Measurements from ENCODE around the gene RPRD2. TPM values are rescaled to one million over a fixed set of nuclear protein-coding genes. Genes with fewer than 3 reads are reported as not detected.
"Not testable (repeated sequence)": the region's sequence is repeated elsewhere in the genome, so short reads cannot be mapped to it uniquely, and the experiment has no call there.

The RPRD2 gene
- total RNA-seq (2014; rRNA removed; shearing (Covaris generic)) = 6.7 and 8.0 TPM in 2 replicates

DNA sequence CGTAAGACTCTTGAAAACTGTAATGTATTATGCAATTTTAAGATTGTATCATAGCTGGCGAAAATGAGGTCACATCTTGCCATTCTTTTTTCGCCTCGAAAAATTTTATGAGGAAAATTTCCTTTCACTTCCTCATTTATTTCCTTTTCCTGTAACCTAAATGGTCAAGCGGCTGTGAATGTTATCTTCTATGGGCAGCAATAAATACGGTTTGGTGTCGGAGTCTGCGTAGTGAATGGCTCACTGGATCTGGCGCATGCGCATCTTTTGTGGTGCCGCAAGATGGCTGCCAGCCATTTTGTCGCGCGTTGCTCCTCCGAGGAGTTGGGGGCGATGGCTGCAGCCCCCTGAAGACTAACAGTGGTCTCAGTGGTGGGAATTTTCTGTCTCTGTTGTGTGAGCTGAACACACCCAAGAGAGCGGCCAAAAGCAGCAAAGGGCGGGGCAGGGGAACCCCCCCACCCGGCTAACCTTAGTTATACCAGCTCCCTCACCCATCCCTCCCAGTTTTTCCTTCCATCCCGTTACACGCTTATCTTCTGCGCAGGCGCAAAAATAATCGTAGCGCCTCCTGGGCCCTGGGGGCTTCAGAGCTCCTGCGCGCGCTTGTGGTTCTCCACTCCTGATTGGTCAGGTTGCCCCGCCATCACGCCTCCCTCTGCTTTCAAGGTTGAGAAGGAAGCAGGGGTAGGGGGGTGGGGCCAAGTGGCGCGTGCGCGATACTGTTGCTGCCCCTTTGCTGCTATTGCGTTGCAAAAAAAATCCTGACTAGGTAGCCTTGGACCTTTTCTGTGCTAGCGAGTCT is at the start of gene RPRD2:
Gene RPRD2, plus strand, starts transcription at position 722 of the 805 bp plus-strand sequence. CDS start 568 bp downstream, outside the sequence.
- DNase-seq (ENCODE audit: low spot score) = peak; percentile 99

DNA sequence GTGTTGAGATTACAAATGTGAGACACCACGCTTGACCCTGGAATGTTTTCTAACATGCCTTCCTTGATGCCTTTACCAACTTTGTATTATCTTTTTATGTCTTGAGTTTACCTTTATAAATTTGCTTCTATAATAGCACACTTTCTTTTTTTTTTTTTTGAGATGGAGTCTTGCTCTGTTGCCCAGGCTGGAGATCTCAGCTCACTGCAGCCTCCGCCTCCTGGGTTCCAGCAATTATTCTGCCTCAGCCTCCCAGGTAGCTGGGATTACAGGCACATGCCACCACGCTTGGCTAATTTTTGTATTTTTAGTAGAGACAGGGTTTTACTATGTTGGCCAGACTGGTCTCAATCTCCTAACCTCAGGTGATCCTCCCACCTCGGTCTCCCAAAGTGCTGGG is 49.3 kb upstream of the RPRD2 start:
- DNase-seq (ENCODE audit: low spot score) = not testable (repeated sequence)

DNA sequence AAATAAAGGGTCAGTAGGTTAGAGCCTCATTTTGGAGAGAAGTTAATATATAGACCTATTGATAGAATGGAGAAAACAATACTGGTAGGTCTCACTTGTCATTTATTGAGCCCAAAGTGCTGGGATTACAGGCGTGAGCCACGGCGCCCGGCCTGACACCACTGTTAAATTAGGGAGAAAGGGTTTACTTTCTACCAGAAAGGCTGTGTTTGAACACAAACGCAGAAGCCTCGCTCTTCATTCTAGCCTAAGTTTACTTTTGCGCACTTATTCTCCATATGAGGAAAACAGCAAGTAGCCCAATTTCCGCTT is 43.3 kb upstream of the RPRD2 start:
- peak; percentile 21 for DNase-seq (ENCODE audit: low spot score)

DNA sequence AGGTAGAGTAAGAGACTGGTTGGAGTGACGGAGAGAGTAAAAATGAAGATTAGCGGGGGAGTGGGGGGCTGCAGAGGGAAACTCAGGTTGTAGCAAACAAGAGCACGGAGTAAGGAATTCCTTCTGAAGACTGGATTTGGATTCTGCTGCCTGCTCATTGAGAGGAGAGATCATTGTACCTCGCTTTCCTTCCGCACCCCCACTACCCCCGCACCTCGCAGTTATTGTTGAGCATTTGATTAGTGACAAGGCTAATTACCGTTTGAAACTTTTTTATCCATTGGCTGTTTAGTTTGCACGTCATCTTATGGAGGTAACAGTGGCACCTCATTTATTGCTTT is 42.2 kb upstream of the RPRD2 start:
- DNase-seq (ENCODE audit: low spot score) = no peak

DNA sequence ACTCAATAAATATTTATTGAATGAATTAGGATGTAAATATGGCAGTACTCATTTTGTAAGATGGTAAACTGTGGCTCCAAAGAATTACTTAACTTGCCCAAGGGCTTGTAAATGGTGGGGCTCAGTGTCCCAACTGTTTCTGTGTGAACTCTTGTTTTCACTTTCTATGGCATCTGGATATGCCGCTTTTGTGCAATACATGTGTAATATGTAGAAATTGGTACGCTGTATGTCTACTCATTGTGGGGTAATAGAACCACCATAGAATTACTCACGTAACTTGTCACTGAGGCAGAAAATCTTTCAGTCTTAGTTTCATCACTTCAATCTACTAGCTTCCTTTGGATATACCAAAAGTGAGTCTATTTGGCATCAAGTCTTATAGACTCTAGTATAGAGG is 41.6 kb upstream of the RPRD2 start:
- no peak for DNase-seq (ENCODE audit: low spot score)

DNA sequence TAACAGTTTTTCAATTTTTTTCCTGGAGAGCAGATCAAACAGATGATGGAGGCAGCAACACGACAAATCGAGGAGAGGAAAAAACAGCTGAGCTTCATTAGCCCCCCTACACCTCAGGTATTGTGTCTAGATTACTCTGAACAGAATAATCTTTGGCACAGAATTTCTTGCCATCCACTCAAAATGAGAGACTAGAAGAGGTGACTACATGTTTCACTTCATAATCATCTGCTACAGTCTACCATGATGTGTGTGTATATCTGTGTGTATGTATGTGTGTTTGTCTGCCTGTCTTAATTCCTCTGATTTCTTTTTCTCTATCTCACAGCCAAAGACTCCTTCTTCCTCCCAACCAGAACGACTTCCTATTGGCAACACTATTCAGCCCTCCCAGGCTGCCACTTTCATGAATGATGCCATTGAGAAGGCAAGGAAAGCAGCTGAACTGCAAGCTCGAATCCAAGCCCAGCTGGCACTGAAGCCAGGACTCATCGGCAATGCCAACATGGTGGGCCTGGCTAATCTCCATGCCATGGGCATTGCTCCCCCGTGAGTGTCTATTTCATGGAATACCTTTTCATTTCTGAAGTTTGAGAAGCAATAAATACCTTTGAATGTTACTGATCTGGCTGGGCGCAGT is 31.2 kb upstream of the RPRD2 start:
- DNase-seq (ENCODE audit: low spot score) = no peak

DNA sequence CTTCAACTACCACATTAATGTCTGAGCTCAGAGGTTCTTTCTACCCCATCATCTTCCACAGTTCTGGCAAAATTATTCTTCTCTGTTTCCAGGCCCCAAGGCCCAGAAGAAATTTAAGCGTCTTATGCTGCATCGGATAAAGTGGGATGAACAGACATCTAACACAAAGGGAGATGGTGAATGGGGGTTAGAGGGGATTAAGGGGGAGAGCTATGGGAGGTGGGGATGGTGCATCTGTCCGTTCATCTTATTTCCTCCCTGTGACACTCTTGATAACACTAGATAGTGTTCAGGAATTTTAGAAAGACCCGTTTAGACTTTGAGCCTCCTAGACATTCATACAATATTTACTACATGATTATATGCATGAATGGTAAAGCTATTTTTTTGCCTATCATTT is 17.6 kb upstream of the RPRD2 start:
- no peak for DNase-seq (ENCODE audit: low spot score)

DNA sequence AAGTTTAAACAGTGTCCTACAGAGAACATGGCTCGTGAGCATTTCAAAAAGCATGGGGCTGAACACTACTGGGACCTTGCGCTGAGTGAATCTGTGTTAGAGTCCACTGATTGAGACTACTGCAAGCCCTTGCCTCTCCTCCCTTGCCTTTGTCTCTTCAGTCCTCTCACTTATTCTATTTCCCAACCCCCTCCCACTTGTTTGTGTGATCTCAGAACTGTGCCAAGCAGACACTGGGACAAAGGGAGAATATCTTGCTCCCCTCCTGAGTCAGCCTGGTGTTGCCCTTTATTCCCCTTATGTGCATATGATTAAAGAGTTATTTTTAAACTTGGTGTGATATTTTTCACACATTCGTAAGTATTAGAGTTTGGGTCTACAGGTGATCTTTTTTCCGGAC is 11.1 kb upstream of the RPRD2 start:
- no peak for DNase-seq (ENCODE audit: low spot score)

DNA sequence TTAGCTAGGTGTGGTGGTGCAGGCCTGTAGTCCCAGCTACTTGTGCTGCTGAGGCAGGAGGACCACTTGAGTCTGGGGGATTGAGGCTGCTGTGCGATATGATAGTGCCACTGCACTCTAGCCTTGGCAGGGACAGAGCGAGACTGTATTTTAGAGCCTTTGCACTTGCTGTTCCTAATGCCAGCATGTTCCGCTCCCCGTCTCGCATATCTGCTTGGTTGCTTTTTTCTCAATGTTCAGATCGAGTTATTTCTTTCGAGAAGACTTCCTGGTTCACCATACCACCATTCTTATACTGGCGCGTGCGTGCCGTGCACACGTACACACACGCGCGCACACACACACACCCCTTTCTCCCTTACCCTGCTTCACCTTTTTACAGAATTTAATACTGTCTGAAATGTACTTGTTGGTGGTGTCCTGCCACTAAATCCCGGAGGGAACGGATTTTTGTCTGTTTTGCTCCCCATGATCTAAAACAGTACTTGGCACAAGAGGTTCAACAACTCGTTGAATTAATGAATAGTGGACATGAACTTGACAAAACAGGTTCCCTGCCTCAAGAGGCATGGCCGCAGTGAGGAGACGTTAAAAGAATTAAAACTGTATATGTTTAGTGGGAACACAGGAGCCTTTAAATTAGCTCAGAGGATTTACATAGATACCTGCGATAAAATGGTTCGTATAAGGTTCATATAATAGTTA is 1.1 kb upstream of the RPRD2 start:
- DNase-seq (ENCODE audit: low spot score) = no peak

DNA sequence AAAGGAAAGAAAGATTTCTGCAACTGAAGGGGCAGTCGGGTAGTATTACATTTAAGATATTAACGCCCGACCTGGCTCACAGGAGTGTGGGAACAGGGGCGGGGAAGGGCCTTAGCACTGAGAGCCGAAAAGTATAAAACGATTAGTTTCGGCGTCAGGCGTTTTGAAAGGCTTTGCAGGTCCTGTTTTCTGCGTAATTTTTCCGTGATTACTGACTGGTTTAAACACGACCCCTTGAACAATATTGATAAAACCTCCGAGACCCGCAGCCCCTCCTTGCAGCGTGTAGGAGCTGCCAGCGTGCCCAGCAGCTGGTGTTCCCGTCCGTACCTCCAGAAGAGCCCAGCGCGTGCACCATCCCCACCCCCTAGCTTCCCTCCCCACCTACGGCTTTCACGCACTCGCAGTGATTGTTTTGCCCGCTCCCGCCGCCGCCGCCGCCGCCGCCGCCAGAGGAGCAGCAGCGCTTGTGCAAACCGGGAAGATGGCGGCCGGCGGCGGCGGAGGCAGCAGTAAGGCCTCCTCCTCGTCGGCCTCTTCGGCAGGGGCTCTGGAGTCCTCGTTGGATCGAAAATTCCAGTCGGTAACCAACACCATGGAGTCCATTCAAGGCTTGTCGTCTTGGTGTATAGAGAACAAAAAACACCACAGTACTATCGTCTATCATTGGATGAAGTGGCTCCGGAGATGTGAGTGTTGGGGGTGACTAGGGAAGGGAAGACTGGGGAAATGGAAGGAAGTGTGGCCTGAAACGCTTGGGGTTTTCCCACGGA is 470 bp downstream of the RPRD2 start:
- peak; percentile 82 for DNase-seq (ENCODE audit: low spot score)

DNA sequence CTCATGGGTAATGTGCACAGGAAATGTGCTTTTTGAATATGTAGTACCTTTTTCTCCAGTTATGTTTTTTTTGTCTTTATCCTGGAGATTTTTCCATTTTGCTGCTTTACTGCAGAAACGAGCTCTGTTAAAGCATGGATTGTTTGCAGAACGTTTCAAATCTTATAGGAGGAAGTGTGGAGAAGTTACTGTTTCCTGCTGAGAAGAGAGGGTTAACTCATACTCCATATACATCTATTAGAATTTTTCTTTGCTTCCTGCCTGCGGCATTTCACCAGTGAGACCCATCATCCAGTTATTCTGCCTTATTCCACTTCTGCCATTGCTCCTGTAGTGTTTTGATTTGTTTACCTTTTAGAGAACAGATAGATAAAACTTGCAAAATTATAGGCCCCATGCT is 2.0 kb downstream of the RPRD2 start:
- DNase-seq (ENCODE audit: low spot score) = peak; percentile 52

DNA sequence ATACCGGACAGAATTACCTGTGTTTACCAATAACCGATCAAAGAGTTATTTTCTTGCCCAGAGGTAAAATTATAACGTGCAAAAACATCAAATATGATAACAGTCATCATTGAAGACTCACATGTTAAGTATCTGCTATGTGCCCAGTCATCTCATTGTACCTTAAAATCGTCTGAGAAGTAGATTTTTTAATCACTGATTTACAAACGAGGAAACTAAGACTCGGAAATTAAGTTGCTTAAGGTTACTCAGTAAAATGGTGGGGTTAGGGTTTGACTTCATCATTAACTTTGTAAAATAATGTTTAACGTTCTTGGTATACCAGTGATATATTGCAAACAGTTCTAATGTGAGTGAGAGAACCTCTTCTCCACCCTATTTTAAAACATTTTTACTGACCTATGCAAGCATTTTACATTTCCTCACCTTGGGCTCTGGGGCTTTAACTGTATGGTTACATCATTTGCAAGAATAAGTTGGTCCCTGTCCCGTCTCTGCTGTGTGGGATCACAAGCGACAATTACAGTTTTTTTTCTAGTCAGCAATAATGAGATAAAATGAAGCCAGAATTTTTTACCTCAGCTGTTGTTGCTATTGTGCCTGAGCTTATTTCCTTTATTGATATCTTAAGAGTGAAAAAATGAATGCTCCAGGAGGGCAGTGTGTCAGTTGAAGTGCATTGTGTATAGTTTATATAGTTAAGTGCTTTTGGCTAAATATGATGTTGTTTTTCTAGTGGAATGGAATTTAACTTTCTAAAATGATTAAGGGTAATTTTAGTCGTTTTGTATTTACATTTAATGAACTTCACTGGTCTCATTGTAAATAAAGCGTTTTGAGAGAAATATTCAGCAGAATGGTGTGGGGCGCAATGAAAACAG is 2.7 kb downstream of the RPRD2 start:
- DNase-seq (ENCODE audit: low spot score) = peak; percentile 31

DNA sequence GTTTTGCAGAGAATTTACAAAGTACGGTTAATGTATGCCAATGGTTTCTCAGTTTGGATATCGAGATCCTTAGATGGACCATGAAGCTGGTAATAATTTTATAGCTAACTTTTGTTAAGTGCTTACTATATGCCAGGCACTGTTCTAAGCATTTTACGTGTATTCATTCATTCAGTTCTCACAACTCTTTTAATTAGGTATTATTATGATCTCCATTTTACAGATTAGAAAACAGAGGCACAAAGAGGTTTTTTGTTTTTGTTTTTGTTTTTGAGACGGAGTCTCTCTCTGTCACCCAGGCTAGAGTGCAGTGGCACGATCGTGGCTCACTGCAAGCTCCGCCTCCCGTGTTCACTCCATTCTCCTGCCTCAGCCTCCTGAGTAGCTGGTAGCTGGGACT is 7.2 kb downstream of the RPRD2 start:
- DNase-seq (ENCODE audit: low spot score) = no peak

DNA sequence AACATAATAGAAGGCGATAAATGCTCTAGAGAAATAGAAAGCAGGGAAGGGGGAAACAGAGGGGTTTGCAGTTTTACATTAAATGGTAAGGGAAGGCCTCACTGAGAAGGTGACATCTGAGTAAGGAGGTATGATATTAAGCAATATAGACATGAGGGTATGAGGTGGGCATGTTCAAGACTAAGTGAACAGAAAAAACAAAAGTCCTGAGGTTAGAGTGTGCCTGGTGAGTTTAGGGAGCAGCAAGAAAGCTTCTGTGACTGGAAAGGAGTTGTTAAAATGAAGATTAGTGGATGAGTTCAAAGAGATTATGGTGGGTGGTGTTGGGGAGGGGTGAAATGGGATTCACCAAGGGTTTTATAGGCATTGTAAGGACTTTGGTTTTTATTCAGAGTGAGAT is 8.6 kb downstream of the RPRD2 start:
- DNase-seq (ENCODE audit: low spot score) = no peak

DNA sequence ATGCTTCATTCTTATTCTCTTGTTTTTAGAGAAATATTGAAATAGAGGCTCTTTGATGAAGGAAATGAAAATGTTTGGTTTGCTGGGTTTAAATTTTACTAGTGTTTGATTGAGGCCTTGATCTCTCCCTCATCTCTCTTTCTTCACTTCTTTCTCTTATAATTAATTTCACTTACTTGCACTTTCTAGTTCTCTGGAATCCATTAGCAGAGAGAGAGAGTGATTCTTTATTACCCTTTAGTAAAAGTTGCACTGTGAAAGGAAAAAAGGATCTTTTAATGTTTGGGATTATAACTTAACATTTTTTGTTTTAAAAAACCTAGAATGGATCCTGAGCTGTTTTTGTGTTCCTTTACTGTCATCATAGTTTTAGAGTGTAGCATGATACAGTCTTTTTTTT is 12.2 kb downstream of the RPRD2 start:
- DNase-seq (ENCODE audit: low spot score) = no peak

DNA sequence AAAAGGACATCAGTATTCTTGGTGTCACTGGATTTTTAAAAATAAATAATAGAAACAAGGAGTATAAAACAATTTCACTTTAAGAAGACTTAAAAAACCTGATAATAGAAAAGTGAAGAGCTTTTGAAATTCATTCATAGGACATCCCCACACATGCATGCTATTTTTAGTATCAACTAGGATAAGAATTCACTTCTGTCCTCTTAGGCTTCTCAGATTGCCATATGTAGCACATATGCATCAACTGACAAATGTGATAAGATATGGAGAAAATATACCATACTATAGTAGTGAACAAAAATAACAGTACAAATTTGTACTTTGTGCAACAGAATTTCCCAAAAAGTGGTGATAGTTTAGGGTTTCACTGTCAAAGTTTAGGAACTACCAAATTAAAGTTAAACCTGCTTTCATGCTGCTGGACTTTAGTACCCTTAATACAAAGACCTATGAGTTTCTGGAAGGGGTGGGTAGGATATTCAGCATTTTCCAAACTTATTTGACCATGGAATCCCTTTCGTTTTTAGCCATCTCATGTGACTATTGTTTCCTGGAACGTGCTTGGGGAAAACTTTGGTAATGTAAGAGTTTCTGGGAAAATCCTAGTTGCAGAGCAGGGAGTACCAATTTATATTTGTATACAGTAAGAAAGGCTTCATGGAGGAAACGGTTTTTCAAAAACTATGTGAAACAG is 19.8 kb downstream of the RPRD2 start:
- DNase-seq (ENCODE audit: low spot score) = no peak

DNA sequence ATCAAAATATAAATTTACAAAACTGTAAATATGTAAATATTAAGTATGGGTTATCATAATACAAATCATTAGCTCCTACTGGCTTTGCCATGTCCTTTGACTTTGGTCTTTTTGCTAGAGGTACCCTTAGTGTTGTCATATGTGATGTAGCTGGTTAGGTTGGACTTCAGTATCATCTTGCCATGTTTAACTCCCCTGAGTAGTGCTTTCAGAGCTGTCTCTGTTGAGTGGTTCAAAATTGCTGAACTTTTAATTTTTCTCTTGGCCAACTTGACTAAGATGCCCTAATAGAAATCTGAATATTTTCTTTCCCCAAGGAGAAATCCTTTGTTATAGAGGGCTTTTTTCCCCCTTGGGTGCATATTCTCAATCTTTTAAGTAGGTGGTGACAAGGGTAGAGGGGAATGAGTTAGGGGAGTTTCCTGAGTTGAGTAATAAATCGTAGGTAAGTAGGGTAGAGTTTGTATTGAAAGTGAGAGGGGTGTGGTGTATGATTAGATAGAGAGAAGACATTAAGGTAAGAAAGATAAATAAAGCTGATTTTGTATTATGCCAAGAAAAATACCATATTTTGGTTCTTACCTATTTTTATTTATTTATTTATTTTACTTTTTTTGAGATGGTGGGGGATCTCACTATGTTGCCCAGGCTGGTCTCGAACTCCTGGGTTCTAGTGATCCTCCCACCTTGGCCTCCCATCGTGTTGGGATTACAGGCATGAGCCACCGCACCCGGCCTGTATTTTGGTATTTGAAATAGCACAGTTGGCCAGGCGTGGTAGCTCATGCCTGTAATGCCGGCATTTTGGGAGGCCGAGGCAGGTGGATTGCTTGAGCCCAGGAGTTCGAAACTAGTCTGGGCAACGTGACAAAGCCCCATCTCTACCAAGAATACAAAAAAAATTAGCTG is 21.8 kb downstream of the RPRD2 start:
- no peak for DNase-seq (ENCODE audit: low spot score)

DNA sequence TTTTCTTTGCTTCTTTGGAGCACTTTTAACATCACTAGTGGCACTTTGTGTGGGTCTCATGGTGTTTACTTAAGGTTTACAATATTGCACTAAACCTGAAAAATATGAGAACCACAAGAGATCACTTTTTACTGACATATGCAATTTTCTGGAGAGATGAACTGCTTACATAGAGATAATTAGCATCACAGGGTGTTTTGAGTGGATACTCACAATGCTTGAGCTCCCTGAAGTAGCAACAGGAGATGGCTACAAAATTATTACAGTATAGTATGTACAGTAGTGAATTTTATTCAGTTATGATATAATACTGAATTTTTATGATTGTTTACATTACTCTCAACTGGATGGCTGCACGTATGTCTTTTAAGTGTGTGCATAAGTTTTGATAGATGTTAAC is 22.6 kb downstream of the RPRD2 start:
- DNase-seq (ENCODE audit: low spot score) = no peak

DNA sequence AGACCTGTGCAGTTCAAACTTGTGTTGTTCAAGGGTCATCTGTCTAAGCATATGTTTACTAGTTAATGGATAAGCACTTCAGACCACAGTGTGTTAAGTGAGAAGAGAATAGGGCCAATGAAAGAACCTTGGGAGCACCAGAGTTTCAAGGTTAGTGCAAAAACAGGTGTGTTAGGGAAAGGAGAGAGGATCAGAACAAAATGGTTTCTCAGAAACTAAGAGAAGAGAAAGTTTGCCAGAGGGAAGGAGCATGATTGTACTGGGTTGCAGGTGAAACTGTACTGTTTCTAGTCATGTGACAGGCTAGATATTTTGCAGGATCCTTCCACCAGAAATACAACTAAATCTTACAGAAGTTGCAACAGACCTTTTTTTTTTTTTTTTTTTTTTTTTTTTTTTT is 23.3 kb downstream of the RPRD2 start:
- no peak for DNase-seq (ENCODE audit: low spot score)

Measured in HT-29 (cell line).